Dendritic cell treated with granulocyte-macrophage colony-stimulating factor and Interleukin-4, amounts not matched to agents 40 ng/mL and 50 ng/mL, for 4 days (primary cell): ENCODE data around the gene ADK.
"Not testable (repeated sequence)": the region's sequence is repeated elsewhere in the genome, so short reads cannot be mapped to it uniquely, and the experiment has no call there.

ENCODE experiments used
- H3K27ac Mint-ChIP-seq: one replicate; pipeline ENCODE4 v1.8.0; 2022; ENCODE audit warnings: mild to moderate bottlenecking, mixed read lengths
- H3K27me3 Mint-ChIP-seq: one replicate; pipeline ENCODE4 v1.8.0; 2022; ENCODE audit warnings: mild to moderate bottlenecking, mixed read lengths
- H3K36me3 Mint-ChIP-seq: one replicate; pipeline ENCODE4 v1.8.0; 2022; ENCODE audit warnings: low read depth, mixed read lengths
- H3K4me1 Mint-ChIP-seq: one replicate; pipeline ENCODE4 v1.8.0; 2022; ENCODE audit warnings: low read depth, mixed read lengths
- H3K4me3 Mint-ChIP-seq: one replicate; pipeline ENCODE4 v1.8.0; 2022; ENCODE audit warnings: mild to moderate bottlenecking, moderate library complexity, mixed read lengths
- H3K9me3 Mint-ChIP-seq: one replicate; pipeline ENCODE4 v1.8.0; 2022; ENCODE audit warnings: mixed read lengths
- intact Hi-C: fragments of 100-400 bp; cut with micrococcal nuclease; formaldehyde crosslinking; loops from one replicate; pipeline ENCODE4 v1.15.0; 2022

The ADK gene

DNA sequence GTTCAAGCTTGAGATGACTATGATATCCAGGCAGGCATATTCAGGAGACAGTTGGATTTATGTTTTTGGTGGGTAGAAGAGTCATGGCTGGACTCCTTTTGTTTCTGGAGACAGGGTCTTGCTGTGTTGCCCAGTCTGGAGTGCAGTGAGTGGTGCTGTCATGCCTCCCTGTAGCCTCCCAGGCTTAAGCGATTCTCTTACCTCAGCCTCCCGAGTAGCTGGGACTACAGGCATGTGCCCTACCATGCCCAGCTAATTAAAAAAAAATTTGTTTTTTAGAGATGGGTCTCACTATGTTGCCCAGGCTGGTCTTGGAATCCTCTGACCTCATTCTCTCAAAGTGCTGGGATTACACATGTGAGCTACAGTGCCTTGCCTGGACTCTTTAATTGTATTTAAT lies 62.0 kb downstream of the ADK start:
- Mint-ChIP-seq H3K27ac (no peak overlapping the region), H3K36me3 (peaks cover 21% of the 10 kb centered on the region), H3K9me3 (no peaks in the 10 kb centered on the region), H3K27me3 (no peaks in the 10 kb centered on the region), H3K4me1 (no peaks in the 10 kb centered on the region), H3K4me3 (no peak overlapping the region)
- intact Hi-C loops, result no loop called here

- no peaks in the 10 kb centered on the region for H3K4me1 Mint-ChIP-seq
- no peak overlapping the region for H3K4me3 Mint-ChIP-seq
- no peaks in the 10 kb centered on the region for H3K9me3 Mint-ChIP-seq
- peaks cover 23% of the 10 kb centered on the region for H3K36me3 Mint-ChIP-seq
- H3K27me3 Mint-ChIP-seq, result no peaks in the 10 kb centered on the region
- no peak overlapping the region for H3K27ac Mint-ChIP-seq
- intact Hi-C loops, result no loop called here
Measured at GRCh38 chr10:74213571-74214162, 62.6 kb downstream of the ADK start.

GRCh38 chr10:74217110-74217509 lies 66.1 kb downstream of the ADK start:
- intact Hi-C loops, H3K27me3 Mint-ChIP-seq, H3K4me3 Mint-ChIP-seq, H3K4me1 Mint-ChIP-seq, H3K9me3 Mint-ChIP-seq, H3K27ac Mint-ChIP-seq: not testable (repeated sequence)
- peaks cover 17% of the 10 kb centered on the region for H3K36me3 Mint-ChIP-seq

GRCh38 chr10:74222467-74222866 lies 71.4 kb downstream of the ADK start:
- H3K36me3 Mint-ChIP-seq, result peaks cover 16% of the 10 kb centered on the region
- H3K27ac Mint-ChIP-seq, H3K4me3 Mint-ChIP-seq, H3K27me3 Mint-ChIP-seq, intact Hi-C loops, H3K4me1 Mint-ChIP-seq, H3K9me3 Mint-ChIP-seq: not testable (repeated sequence)

GRCh38 chr10:74223755-74224529 lies 72.9 kb downstream of the ADK start:
- Mint-ChIP-seq H3K27me3 (no peaks in the 10 kb centered on the region), H3K36me3 (peaks cover 10% of the 10 kb centered on the region), H3K4me1 (peaks cover 10% of the 10 kb centered on the region), H3K27ac (no peak overlapping the region), H3K4me3 (no peak overlapping the region), H3K9me3 (no peaks in the 10 kb centered on the region)
- intact Hi-C loops, result no loop called here

- peaks cover 15% of the 10 kb centered on the region for H3K4me1 Mint-ChIP-seq
- intact Hi-C loops, result loop anchor here (5.0 kb wide), 1 partner anchor 76 kb away; the partner anchor contains the start of genes ADK and AP3M1
- H3K36me3 Mint-ChIP-seq, result peaks cover 10% of the 10 kb centered on the region
- H3K27ac Mint-ChIP-seq, result peak overlapping the region; percentile 88
- H3K27me3 Mint-ChIP-seq, result no peaks in the 10 kb centered on the region
- H3K9me3 Mint-ChIP-seq, result no peaks in the 10 kb centered on the region
- no peak overlapping the region for H3K4me3 Mint-ChIP-seq
Measured at GRCh38 chr10:74227697-74228424, 76.8 kb downstream of the ADK start.

DNA sequence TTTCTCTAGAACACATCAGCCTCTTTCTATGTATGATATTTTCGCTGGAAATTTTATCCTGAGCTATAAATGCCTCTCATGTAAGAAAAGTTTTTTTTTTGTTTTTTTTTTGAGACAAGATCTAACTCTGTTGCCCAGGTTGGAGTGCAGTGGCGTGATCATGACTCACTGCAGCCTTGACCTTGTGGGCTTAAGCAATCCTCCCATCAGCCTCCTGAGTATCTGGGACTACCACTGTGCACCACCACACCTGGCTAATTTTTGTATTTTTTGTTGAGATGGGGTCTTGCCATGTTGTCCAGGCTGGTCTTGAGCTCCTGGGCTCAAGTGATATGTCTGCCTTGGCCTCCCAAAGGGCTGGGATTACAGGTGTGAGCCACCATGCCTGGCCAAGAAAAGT lies 80.4 kb downstream of the ADK start:
- intact Hi-C loops, result loop anchor here (5.0 kb wide), 1 partner anchor 104 kb away; no protein-coding TSS in a partner anchor
- Mint-ChIP-seq H3K4me3 (no peak overlapping the region), H3K9me3 (no peaks in the 10 kb centered on the region), H3K27ac (no peak overlapping the region), H3K4me1 (peaks cover 24% of the 10 kb centered on the region), H3K36me3 (peaks cover 5% of the 10 kb centered on the region), H3K27me3 (no peaks in the 10 kb centered on the region)

GRCh38 chr10:74233281-74233680 lies 82.3 kb downstream of the ADK start:
- no peaks in the 10 kb centered on the region for H3K36me3 Mint-ChIP-seq
- no peaks in the 10 kb centered on the region for H3K27me3 Mint-ChIP-seq
- no peak overlapping the region for H3K4me3 Mint-ChIP-seq
- H3K4me1 Mint-ChIP-seq, result peaks cover 14% of the 10 kb centered on the region
- no peak overlapping the region for H3K27ac Mint-ChIP-seq
- H3K9me3 Mint-ChIP-seq, result no peaks in the 10 kb centered on the region
- intact Hi-C loops, result loop anchor here (5.0 kb wide), 1 partner anchor 106 kb away; no protein-coding TSS in a partner anchor

- Mint-ChIP-seq H3K4me3 (no peak overlapping the region), H3K27ac (no peak overlapping the region), H3K27me3 (no peaks in the 10 kb centered on the region), H3K4me1 (peaks cover 23% of the 10 kb centered on the region), H3K9me3 (no peaks in the 10 kb centered on the region), H3K36me3 (no peaks in the 10 kb centered on the region)
- intact Hi-C loops, result loop anchor here (5.0 kb wide), 1 partner anchor 107 kb away; no protein-coding TSS in a partner anchor
Measured at GRCh38 chr10:74234569-74234968, 83.5 kb downstream of the ADK start.

DNA sequence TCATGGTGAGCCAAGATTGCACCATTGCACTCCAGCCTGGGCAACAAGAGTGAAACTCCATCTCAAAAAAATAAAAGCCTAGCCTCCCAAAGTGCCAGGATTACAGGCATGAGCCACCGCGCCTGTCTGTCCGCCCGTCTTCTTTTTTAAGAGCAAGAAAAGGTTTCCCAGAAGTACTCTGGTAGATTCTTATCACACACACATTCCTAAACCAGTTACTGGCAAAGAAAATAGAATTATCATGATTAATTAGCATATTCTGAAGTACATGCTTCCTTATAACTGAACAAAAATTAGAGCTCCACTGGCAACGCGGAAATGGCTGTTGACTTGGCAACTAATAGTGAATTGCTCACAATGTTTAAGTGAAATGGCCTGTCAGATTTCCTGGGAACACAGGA lies 87.0 kb downstream of the ADK start:
- Mint-ChIP-seq H3K4me3 (peak overlapping the region; percentile 34), H3K27ac (peak overlapping the region; percentile 76), H3K9me3 (no peaks in the 10 kb centered on the region), H3K36me3 (peaks cover 6% of the 10 kb centered on the region), H3K4me1 (peaks cover 17% of the 10 kb centered on the region), H3K27me3 (no peaks in the 10 kb centered on the region)
- intact Hi-C loops, result no loop called here

DNA sequence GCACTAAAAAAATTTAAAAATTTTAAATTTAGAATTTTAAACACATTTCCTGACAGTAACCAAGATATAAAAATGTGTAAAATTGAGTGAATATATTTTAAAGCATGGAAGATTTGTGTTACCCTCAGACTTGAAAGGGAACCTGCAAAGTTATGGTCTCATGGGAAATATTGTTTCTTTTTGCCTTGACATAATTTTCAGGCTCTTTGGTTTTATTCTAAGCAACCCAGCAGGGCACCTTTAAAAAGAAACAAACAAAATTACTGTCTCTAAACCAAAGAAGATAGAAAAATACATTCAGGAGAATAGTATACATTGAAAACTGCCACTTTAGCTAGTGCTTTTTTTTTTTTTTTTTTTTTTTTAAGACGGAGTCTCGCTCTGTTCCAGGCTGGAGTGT lies 87.5 kb downstream of the ADK start:
- Mint-ChIP-seq H3K27me3 (no peaks in the 10 kb centered on the region), H3K27ac (peak overlapping the region; percentile 76), H3K4me1 (peaks cover 12% of the 10 kb centered on the region), H3K36me3 (peaks cover 10% of the 10 kb centered on the region), H3K4me3 (no peak overlapping the region), H3K9me3 (no peaks in the 10 kb centered on the region)
- intact Hi-C loops, result no loop called here

DNA sequence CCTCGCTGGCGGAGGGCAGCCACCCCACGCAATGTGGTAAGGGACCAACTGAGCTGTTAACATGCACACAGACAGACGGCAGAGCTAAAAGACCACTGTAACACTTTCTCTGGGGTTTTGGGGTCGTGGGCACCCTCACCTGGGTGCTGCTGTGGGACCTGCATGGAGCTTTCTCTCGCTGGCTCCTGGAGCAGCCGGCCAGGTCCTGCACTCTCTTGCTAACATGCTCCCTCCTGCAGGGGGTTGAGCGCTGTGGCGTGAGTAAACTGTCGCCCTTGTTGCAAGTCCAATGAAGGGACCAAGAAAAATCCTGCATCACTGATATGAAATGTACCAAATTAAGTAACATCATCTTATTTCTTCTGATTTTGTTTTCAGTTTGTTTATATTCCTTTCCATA lies 92.0 kb downstream of the ADK start:
- H3K4me3 Mint-ChIP-seq, result no peak overlapping the region
- no peaks in the 10 kb centered on the region for H3K9me3 Mint-ChIP-seq
- H3K27me3 Mint-ChIP-seq, result no peaks in the 10 kb centered on the region
- intact Hi-C loops, result no loop called here
- no peak overlapping the region for H3K27ac Mint-ChIP-seq
- H3K36me3 Mint-ChIP-seq, result peaks cover 10% of the 10 kb centered on the region
- peaks cover 9% of the 10 kb centered on the region for H3K4me1 Mint-ChIP-seq

GRCh38 chr10:74244097-74244685 lies 93.2 kb downstream of the ADK start:
- Mint-ChIP-seq H3K27me3 (no peaks in the 10 kb centered on the region), H3K4me3 (no peak overlapping the region), H3K4me1 (peaks cover 1% of the 10 kb centered on the region), H3K27ac (no peak overlapping the region), H3K9me3 (no peaks in the 10 kb centered on the region), H3K36me3 (peaks cover 10% of the 10 kb centered on the region)
- intact Hi-C loops, result loop anchor here (2.0 kb wide), 1 partner anchor 857 kb away; no protein-coding TSS in a partner anchor

GRCh38 chr10:74244807-74245206 lies 93.8 kb downstream of the ADK start:
- Mint-ChIP-seq H3K36me3 (peaks cover 10% of the 10 kb centered on the region), H3K4me1 (no peaks in the 10 kb centered on the region), H3K9me3 (no peaks in the 10 kb centered on the region), H3K27ac (no peak overlapping the region), H3K27me3 (no peaks in the 10 kb centered on the region), H3K4me3 (no peak overlapping the region)
- intact Hi-C loops, result loop anchor here (2.0 kb wide), 1 partner anchor 856 kb away; no protein-coding TSS in a partner anchor
